Tibial nerve (tissue), 4 donors: ENCODE results near the gene RELN. TPM values are rescaled to one million over a fixed set of nuclear protein-coding genes. Genes with fewer than 3 reads are reported as not detected.

ENCODE experiments used
- DNase-seq, 2 donors: peaks; one replicate each; pipeline ENCODE4 v3.0.0-alpha.2; 2019; ENCODE audit warnings: low spot score in 2 of 2
- H3K27ac ChIP-seq, 4 donors: fragments of 200-600 bp; sonication (generic) in 3 of 4; one replicate each; pipeline ENCODE4 v1.5.1; 2017 to 2019; ENCODE audit warnings: mild to moderate bottlenecking in 1 of 4
- H3K27me3 ChIP-seq, 2 donors: fragments of 200-600 bp; sonication (generic) in 1 of 2; one replicate each; pipeline versions ENCODE4 v1.5.1 to v1.6.0; 2017 to 2019
- H3K36me3 ChIP-seq, 3 donors: fragments of 200-600 bp; sonication (generic); one replicate each; pipeline ENCODE4 v1.5.1; 2018 to 2019
- H3K4me1 ChIP-seq, 4 donors: fragments of 200-600 bp; sonication (generic) in 3 of 4; one replicate each; pipeline ENCODE4 v1.5.1; 2017 to 2019
- H3K4me3 ChIP-seq, 4 donors: fragments of 200-600 bp; sonication (generic) in 3 of 4; one replicate each; pipeline ENCODE4 v1.5.1; 2017 to 2019; ENCODE audit warnings: mild to moderate bottlenecking in 1 of 4, moderate library complexity in 1 of 4
- H3K9me3 ChIP-seq, 4 donors: fragments of 200-600 bp; sonication (generic) in 3 of 4; one replicate each; pipeline ENCODE4 v1.5.1; 2017 to 2019
- CTCF ChIP-seq, 5 experiments: fragments of 200-600 bp in 3 of 5; fragments of 450-650 bp in 2 of 5; sonication (generic) in 3 of 5; IDR thresholded peaks; one replicate each; pipeline ENCODE4 v1.5.1; 2016 to 2019; ENCODE audit warnings: antibody characterized with exemption in 5 of 5, mild to moderate bottlenecking in 3 of 5, moderate library complexity in 2 of 5
- EP300 ChIP-seq, 2 donors: sonication (generic); formaldehyde crosslinking; IDR thresholded peaks; one replicate each; pipeline ENCODE4 v1.6.1; 2017; ENCODE audit warnings: antibody characterized with exemption in 2 of 2, mild to moderate bottlenecking in 1 of 2
- POLR2A ChIP-seq, 2 donors: fragments of 450-650 bp; IDR thresholded peaks; one replicate each; pipeline ENCODE4 v1.6.1; 2017; ENCODE audit warnings: antibody characterized with exemption in 2 of 2, mild to moderate bottlenecking in 2 of 2, moderate library complexity in 2 of 2
- WGBS, 2 donors: methylation state at CpG; one replicate each; pipeline ENCODE4 v1.1.5; 2018; 5-methylcytosine and 5-hydroxymethylcytosine counted together
- total RNA-seq, 4 donors: library from RNA; depleted of rRNA; stranded (reverse); fragments of >200 nt; gene quantifications; one replicate each; pipeline ENCODE4 v1.1.0, GENCODE V29; 2016

Gene RELN
- total RNA-seq, 4 donors from 2014 or later, result 80.4 to 117 (median 102) TPM

- Histone ChIP-seq H3K36me3 (no peaks in the 10 kb centered on the region), H3K4me3 (no peak overlapping the region), H3K4me1 (peaks cover 0 to 8% (median 1%) of the 10 kb centered on the region in 4 donors), H3K27me3 (no peaks in the 10 kb centered on the region), H3K9me3 (no peaks in the 10 kb centered on the region), H3K27ac (no peak overlapping the region)
- DNase-seq, result no peak
- TF ChIP-seq POLR2A (IDR thresholded peaks at IDR 0.05) (no peak), CTCF (IDR thresholded peaks at IDR 0.05) (no peak), EP300 (IDR thresholded peaks at IDR 0.05) (no peak)
Observed at GRCh38 chr7:103875718-103876117, 113.7 kb downstream of the RELN start.

GRCh38 chr7:103871473-103871872 is 118.0 kb downstream of the RELN start:
- Histone ChIP-seq H3K27me3 (no peaks in the 10 kb centered on the region), H3K36me3 (no peaks in the 10 kb centered on the region), H3K9me3 (no peaks in the 10 kb centered on the region), H3K4me1 (no peaks in the 10 kb centered on the region), H3K27ac (no peak overlapping the region), H3K4me3 (no peak overlapping the region)
- TF ChIP-seq POLR2A (IDR thresholded peaks at IDR 0.05), result no peak
- TF ChIP-seq EP300 (IDR thresholded peaks at IDR 0.05), result no peak
- TF ChIP-seq CTCF (IDR thresholded peaks at IDR 0.05), result no peak
- 76 to 91% methylated on average over 2 of the region's 2 CpGs for WGBS, 2 donors
- no peak for DNase-seq

GRCh38 chr7:103870664-103871063 is 118.8 kb downstream of the RELN start:
- H3K27ac ChIP-seq, result no peak overlapping the region
- DNase-seq, result no peak
- H3K36me3 ChIP-seq, result no peaks in the 10 kb centered on the region
- TF ChIP-seq CTCF (IDR thresholded peaks at IDR 0.05) (no peak), POLR2A (IDR thresholded peaks at IDR 0.05) (no peak), EP300 (IDR thresholded peaks at IDR 0.05) (no peak)
- H3K27me3 ChIP-seq, result no peaks in the 10 kb centered on the region
- no peaks in the 10 kb centered on the region for H3K4me1 ChIP-seq
- no peak overlapping the region for H3K4me3 ChIP-seq
- H3K9me3 ChIP-seq, result no peaks in the 10 kb centered on the region
- 71 to 87% methylated on average over 3 of the region's 3 CpGs for WGBS, 2 donors

GRCh38 chr7:103867874-103868273 is 121.6 kb downstream of the RELN start:
- WGBS, 2 donors, result 74 to 76% methylated on average over 2 of the region's 2 CpGs
- no peak for DNase-seq
- no peak for TF ChIP-seq EP300 (IDR thresholded peaks at IDR 0.05)
- TF ChIP-seq CTCF (IDR thresholded peaks at IDR 0.05), result no peak
- no peak for TF ChIP-seq POLR2A (IDR thresholded peaks at IDR 0.05)

GRCh38 chr7:103866919-103867318 is 122.5 kb downstream of the RELN start:
- no peak for TF ChIP-seq EP300 (IDR thresholded peaks at IDR 0.05)
- TF ChIP-seq POLR2A (IDR thresholded peaks at IDR 0.05), result no peak
- no peak for TF ChIP-seq CTCF (IDR thresholded peaks at IDR 0.05)
- Histone ChIP-seq H3K4me3 (no peak overlapping the region), H3K4me1 (no peaks in the 10 kb centered on the region), H3K36me3 (no peaks in the 10 kb centered on the region), H3K27ac (no peak overlapping the region), H3K27me3 (no peaks in the 10 kb centered on the region), H3K9me3 (no peaks in the 10 kb centered on the region)
- DNase-seq, result no peak
- 54 to 70% methylated on average over 4 of the region's 4 CpGs for WGBS, 2 donors

More at GRCh38 chr7:103867874-103868273, 121.6 kb downstream of the RELN start:
- Histone ChIP-seq H3K4me1 (no peaks in the 10 kb centered on the region), H3K27me3 (no peaks in the 10 kb centered on the region), H3K27ac (no peak overlapping the region), H3K9me3 (no peaks in the 10 kb centered on the region), H3K4me3 (no peak overlapping the region), H3K36me3 (no peaks in the 10 kb centered on the region)
